ENCODE data around the gene RPL12.
"Not testable (repeated sequence)": the region's sequence is repeated elsewhere in the genome, so short reads cannot be mapped to it uniquely, and the experiment has no call there.

Gene RPL12

DNA sequence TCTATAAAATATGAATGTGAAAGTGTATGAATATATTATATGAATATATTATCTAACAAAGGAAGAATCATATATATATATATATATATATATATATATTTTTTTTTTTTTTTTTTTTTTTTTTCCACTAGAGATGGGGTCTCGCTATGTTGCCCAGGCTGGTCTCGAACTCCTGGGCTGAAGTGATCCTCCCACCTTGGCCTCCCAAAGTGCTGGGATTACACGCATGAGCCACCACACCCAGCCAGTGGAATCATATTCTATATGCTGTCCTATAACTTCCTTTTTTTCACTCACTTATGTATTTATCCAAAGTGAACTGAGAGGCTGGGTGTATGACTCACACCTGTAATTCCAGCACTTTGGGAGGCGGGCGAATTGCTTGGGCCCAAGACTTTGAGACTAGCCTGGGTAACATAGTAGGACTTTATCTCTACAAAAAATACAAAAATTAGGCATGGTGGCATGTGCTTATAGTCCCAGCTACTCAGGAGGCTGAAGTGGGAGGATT is 15.3 kb upstream of the RPL12 start:
- DNase-seq = not testable (repeated sequence)

- DNase-seq = no peak
These were observed 12.7 kb upstream of the RPL12 start for GRCh38 chr9:127463911-127464310.

DNA sequence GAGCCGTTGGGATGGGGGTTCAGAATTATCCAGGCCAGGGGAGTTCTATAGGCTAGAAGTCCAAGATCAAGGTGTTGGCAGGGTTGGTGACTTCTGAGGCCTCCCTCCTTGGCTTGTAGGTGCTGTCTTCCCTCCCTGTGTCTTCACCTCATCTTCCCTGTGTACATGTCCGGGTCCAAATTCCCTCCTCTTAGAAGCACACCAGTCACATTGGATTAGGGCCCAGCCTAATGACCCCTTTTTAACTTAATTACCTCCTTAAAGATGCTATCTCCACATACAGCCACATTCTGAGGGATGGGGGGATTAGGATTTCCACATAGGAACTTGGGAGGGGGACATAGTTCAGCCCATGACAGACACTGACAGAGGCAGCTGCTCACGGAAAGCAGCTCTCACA is 12.2 kb upstream of the RPL12 start:
- no peak for DNase-seq

GRCh38 chr9:127458921-127459320 is 7.7 kb upstream of the RPL12 start:
- DNase-seq = no peak

GRCh38 chr9:127457191-127457878 is 6.1 kb upstream of the RPL12 start:
- DNase-seq = no peak

DNA sequence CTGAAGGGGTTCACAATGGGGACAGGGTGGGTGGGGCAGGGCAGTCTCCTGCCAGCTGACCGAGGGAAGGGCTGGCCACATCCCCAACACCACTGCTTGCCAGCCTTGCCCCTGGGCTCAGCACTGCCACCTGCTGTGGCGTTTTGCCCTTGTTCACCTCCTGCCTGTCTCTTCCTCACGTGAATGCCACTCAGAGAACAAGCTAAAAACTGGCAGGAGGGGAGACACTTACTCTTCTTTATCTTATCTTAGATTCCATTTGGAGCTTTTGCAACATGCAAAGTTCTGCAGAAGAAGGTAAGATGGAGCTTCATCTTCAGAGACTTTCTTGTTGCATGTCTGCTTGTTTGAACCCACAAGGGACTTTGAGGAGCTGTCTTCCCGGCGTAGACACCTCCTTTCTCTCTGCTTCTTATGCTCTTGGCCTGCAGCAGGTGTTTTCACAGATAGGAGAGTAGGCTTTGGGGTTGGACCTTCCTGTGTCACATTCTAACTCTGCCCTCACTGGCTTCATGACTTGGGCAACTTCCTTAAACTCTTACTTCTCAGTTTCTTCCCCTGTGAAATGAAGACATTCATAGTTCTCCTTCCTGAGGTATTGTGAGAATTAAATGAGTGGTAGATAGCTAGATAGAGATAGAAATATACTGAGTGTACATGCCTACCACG is 4.3 kb upstream of the RPL12 start:
- peak; percentile 84 to 91 for DNase-seq

GRCh38 chr9:127452691-127453090 is 1.5 kb upstream of the RPL12 start:
- no peak for DNase-seq

- DNase-seq = peak; percentile 19 to 36
These were observed 851 bp upstream of the RPL12 start for GRCh38 chr9:127451858-127452656.

DNA sequence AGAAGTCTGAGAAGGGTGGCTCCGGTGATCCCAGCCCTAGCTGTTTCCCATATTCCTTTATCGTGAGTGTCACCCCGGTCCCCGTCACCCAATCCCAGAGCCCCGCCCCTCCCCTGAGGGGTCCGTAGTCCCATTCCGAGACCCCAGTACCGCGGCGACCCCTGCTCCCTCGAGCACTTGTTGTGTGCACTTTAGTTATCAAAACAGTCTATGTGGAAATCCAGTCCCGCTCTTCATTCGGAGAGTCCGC is 327 bp upstream of the RPL12 start:
- DNase-seq = no peak

- DNase-seq = no peak
These were observed 904 bp downstream of the RPL12 start for GRCh38 chr9:127450243-127450760.

- no peak for DNase-seq
These were observed 1.8 kb downstream of the RPL12 start for GRCh38 chr9:127449332-127449966.

GRCh38 chr9:127448112-127448805 is 2.9 kb downstream of the RPL12 start:
- no peak for DNase-seq

DNA sequence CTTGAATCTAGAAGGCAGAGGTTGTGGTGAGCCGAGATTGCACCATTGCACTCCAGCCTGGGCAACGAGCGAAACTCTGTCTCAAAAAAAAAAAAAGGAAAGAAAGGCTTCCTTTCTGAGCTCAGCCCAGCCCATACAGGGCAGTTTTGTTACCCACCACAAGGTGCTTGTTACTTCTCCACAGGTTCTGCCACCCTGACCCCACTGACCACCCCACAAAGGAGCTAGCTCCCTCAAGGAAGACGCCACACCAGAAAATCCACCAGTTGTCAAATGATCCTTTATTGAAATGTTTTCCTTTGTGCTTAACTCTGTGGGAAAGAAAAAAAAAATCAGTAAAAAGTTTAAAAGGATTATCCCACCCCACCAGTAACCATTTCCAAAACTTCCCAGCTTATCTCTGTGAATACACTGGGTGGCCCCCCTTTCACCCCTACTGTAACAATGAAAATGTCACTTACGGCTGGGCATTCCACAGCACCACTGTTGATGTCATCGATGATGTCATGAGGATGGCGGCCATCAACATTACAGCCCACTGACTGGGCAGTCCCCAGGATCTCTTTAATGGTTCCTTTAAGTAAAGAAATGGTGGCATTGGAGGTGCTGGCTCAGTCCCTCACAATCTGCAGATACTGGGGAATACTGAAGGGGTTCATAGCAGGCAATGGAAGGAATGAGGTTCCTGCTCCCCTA is 3.6 kb downstream of the RPL12 start:
- DNase-seq = no peak

- no peak for DNase-seq
These were observed 4.3 kb downstream of the RPL12 start for GRCh38 chr9:127446713-127447415.

GRCh38 chr9:127445851-127446712 is 5.1 kb downstream of the RPL12 start:
- DNase-seq = no peak

DNA sequence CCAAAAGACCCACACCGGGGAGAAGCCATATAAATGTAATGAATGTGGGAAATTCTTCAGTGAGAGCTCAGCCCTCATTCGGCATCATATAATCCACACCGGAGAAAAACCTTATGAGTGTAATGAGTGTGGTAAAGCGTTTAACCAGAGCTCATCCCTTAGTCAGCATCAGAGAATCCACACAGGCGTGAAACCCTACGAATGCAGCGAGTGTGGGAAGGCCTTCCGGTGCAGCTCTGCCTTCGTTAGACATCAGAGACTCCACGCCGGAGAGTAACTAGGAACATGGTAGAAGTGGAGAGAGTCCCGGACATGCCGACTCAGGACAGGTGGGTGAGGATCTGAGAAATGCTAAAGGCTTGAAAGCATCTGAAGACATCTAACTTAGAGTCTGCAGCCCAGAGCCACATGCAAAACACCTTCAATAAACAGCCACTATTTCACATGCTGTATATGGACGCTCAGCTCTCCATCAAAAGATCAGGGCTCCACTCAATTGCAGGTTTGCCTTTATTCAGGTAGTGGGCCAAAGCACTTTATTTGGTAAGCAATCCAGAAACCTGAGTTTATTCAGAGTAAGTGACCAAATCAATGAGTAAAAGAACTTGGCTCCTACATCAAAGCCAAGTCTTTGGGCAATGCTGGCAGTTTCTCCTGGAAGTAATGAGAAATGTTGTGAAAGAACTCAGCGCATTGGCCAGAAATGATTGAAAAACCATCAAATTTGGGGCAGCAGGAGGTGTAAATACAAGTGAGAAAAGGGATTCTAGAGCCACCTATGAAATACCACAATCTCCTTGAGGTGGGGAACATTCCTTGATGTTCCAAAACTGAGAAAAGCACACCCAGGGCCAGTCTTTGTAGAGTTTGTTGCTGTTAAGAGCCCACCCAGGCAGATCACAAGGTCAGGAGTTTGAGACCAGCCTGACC is 6.0 kb downstream of the RPL12 start:
- no peak for DNase-seq

DNA sequence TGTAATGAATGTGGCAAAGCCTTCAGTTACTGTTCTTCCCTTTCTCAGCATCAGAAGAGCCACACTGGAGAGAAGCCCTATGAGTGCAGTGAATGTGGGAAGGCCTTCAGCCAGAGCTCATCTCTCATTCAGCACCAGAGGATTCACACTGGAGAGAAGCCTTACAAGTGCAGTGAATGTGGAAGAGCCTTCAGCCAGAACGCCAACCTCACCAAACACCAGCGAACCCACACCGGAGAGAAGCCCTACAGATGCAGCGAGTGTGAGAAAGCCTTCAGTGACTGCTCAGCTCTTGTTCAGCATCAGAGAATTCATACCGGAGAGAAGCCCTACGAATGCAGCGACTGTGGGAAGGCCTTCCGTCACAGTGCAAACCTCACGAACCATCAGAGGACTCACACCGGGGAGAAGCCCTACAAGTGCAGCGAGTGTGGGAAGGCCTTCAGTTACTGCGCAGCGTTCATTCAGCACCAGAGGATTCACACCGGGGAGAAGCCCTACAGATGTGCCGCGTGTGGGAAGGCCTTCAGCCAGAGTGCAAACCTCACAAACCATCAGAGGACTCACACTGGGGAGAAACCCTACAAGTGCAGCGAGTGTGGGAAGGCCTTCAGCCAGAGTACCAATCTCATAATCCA is 6.8 kb downstream of the RPL12 start:
- no peak for DNase-seq

- no peak for DNase-seq
These were observed 12.8 kb downstream of the RPL12 start for GRCh38 chr9:127438394-127438793.
